Gastrocnemius medialis (tissue), 4 donors: ENCODE measurements around the gene ELOVL4. TPM values are rescaled to one million over a fixed set of nuclear protein-coding genes. Genes with fewer than 3 reads are reported as not detected.

ENCODE experiments used
- ATAC-seq, 2 donors: fragments of 150-250 bp; one replicate each; pipeline ENCODE4 v1.9.1; 2016
- DNase-seq, 2 donors: peaks; one replicate each; pipeline ENCODE4 v3.0.0-alpha.2; 2019
- H3K27ac ChIP-seq, 4 donors: fragments of 200-600 bp; sonication (generic); 1 replicate in 1 of 4; 2 replicates in 3 of 4; pipeline ENCODE4 v1.5.1; 2016 to 2018; ENCODE audit warnings: mild to moderate bottlenecking in 2 of 4, moderate library complexity in 1 of 4
- H3K27me3 ChIP-seq, 3 donors: fragments of 200-600 bp; sonication (generic) in 2 of 3; 1 replicate in 1 of 3; 2 replicates in 2 of 3; pipeline versions ENCODE4 v1.5.1 to v1.6.0; 2016 to 2019; ENCODE audit warnings: mild to moderate bottlenecking in 1 of 3, moderate library complexity in 1 of 3
- H3K36me3 ChIP-seq, 2 donors: fragments of 200-600 bp; sonication (generic) in 1 of 2; one replicate each; pipeline ENCODE4 v1.5.1; 2017 to 2018
- H3K4me1 ChIP-seq, 2 donors: fragments of 200-600 bp; sonication (generic) in 1 of 2; one replicate each; pipeline ENCODE4 v1.5.1; 2016 to 2017; ENCODE audit warnings: mild to moderate bottlenecking in 2 of 2
- H3K4me3 ChIP-seq, 4 donors: fragments of 200-600 bp; sonication (generic) in 3 of 4; 1 replicate in 1 of 4; 2 replicates in 3 of 4; pipeline ENCODE4 v1.5.1; 2016 to 2019; ENCODE audit warnings: mild to moderate bottlenecking in 2 of 4
- H3K9me3 ChIP-seq, 3 donors: fragments of 200-600 bp; sonication (generic) in 2 of 3; 1 replicate in 1 of 3; 2 replicates in 2 of 3; pipeline ENCODE4 v1.5.1; 2016 to 2019
- CTCF ChIP-seq, 5 experiments: fragments of 450-650 bp in 3 of 5; fragments of 200-600 bp in 2 of 5; sonication (generic) in 2 of 5; IDR thresholded peaks in 4 of 5; conservative IDR thresholded peaks in 1 of 5; 1 replicate in 4 of 5; 2 replicates in 1 of 5; pipeline ENCODE4 v1.5.1; 2016 to 2019; ENCODE audit warnings: antibody characterized with exemption in 5 of 5, mild to moderate bottlenecking in 3 of 5, moderate library complexity in 3 of 5
- POLR2A ChIP-seq, 2 donors: fragments of 450-650 bp; IDR thresholded peaks; one replicate each; pipeline ENCODE4 v1.6.1; 2017; ENCODE audit warnings: antibody characterized with exemption in 2 of 2, mild to moderate bottlenecking in 2 of 2, moderate library complexity in 2 of 2
- in situ Hi-C, 4 donors: fragments of 200-750 bp; cut with MboI; loops; one replicate each; pipeline versions ENCODE4 v1.15.0 to v1.8.0; 2017; ENCODE audit warnings: low sequenced_read_pairs in 4 of 4
- intact Hi-C: fragments of 100-400 bp; cut with DNase I; formaldehyde crosslinking; loops from one replicate; pipeline ENCODE4 v1.15.1; 2023; ENCODE audit warnings: low total_unique reads
- total RNA-seq, 4 donors: library from RNA; depleted of rRNA; stranded (reverse); fragments of >200 nt; gene quantifications; one replicate each; pipeline versions ENCODE4 v1.1.0 to v1.2.3, GENCODE V29; 2016

The ELOVL4 gene
- total RNA-seq, 4 donors from 2014 or later = 0.15 TPM; not detected in 3

DNA sequence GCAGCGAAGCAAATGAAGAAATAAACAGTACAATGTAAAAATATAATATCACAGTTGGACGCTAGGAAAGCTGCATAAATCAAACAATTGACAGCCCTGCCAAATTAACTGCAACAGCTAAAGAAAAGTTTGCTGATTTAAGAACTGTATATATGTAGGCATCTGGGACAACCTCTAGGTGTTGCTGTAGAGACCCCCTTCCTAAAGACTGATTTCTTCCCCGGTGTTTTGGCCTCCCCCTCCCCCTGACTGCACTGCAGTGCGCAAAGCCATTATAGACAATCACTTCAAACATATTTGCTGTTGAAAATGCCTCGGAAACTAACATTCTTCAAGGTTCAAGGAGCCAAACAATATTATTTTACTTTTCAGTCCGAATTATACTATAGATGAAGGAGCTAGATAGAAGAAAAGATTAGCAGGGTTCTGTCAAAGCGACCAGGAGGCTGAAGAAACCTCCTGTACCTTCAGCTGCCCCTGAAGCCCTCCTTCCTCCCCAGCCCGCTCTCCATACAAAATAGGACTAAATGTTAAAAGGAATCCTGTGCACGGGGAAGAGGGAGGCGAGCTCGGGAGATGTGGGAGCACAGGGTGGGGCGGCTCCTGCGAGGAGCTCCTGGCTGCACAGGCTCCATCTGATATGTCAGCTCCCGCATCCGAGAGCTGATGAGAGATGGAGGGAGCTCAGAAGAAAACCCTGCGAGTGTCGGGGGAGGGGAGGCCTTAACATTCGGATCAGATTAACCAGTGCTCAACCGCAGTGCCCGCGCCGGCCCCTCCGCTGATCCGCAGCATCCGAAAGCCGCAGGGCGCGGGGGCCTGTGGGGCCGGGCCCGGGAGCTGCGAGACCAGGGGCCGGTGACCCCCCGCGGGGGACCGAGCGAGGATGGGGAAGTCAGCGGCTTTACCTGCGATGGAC, 822 bp downstream of the ELOVL4 start:
- Histone ChIP-seq H3K9me3 (no peaks in the 10 kb centered on the region), H3K4me1 (peaks cover 0 to 9% of the 10 kb centered on the region in 2 donors), H3K4me3 (peak overlapping the region; percentile 54 to 67 (median 58)), H3K36me3 (no peaks in the 10 kb centered on the region), H3K27ac (no peak overlapping the region), H3K27me3 (peaks cover 29 to 32% (median 31%) of the 10 kb centered on the region in 3 donors)
- DNase-seq = no peak
- no peak for ATAC-seq
- intact Hi-C loops (no loop called here), in situ Hi-C loops (no loop called here)
- TF ChIP-seq CTCF (IDR thresholded peaks at IDR 0.05 in 4 of 5, conservative IDR thresholded peaks at IDR 0.05 in 1 of 5) (no peak), POLR2A (IDR thresholded peaks at IDR 0.05) (no peak)

GRCh38 chr6:79943133-79943532, 4.2 kb downstream of the ELOVL4 start:
- H3K4me1 ChIP-seq = peaks cover 0 to 9% of the 10 kb centered on the region in 2 donors
- no peaks in the 10 kb centered on the region for H3K36me3 ChIP-seq
- in situ Hi-C loops (no loop called here), intact Hi-C loops (no loop called here)
- H3K27me3 ChIP-seq = peaks cover 29 to 32% (median 31%) of the 10 kb centered on the region in 3 donors
- no peaks in the 10 kb centered on the region for H3K9me3 ChIP-seq
- no peak for ATAC-seq
- no peak overlapping the region for H3K27ac ChIP-seq
- DNase-seq = no peak
- TF ChIP-seq CTCF (IDR thresholded peaks at IDR 0.05 in 4 of 5, conservative IDR thresholded peaks at IDR 0.05 in 1 of 5) = no peak
- TF ChIP-seq POLR2A (IDR thresholded peaks at IDR 0.05) = no peak
- H3K4me3 ChIP-seq = no peak overlapping the region

- Histone ChIP-seq H3K4me1 (peaks cover 0 to 2% of the 10 kb centered on the region in 2 donors), H3K27me3 (peaks cover 15 to 21% (median 16%) of the 10 kb centered on the region in 3 donors), H3K36me3 (no peaks in the 10 kb centered on the region), H3K27ac (no peak overlapping the region), H3K9me3 (no peaks in the 10 kb centered on the region), H3K4me3 (no peak overlapping the region)
- TF ChIP-seq POLR2A (IDR thresholded peaks at IDR 0.05) (no peak), CTCF (IDR thresholded peaks at IDR 0.05 in 4 of 5, conservative IDR thresholded peaks at IDR 0.05 in 1 of 5) (no peak)
- in situ Hi-C loops = no loop called here
- ATAC-seq (no peak), DNase-seq (no peak)
- intact Hi-C loops = no loop called here
Measured at GRCh38 chr6:79941489-79942151, 5.7 kb downstream of the ELOVL4 start.

GRCh38 chr6:79928478-79928998, 18.8 kb downstream of the ELOVL4 start:
- in situ Hi-C loops (no loop called here), intact Hi-C loops (no loop called here)
- ATAC-seq (no peak), DNase-seq (no peak)
- no peaks in the 10 kb centered on the region for H3K9me3 ChIP-seq
- no peaks in the 10 kb centered on the region for H3K4me1 ChIP-seq
- TF ChIP-seq POLR2A (IDR thresholded peaks at IDR 0.05) (no peak), CTCF (IDR thresholded peaks at IDR 0.05 in 4 of 5, conservative IDR thresholded peaks at IDR 0.05 in 1 of 5) (no peak)
- no peak overlapping the region for H3K4me3 ChIP-seq
- no peaks in the 10 kb centered on the region for H3K36me3 ChIP-seq
- H3K27ac ChIP-seq = no peak overlapping the region
- no peaks in the 10 kb centered on the region for H3K27me3 ChIP-seq
